Central memory CD8-positive, alpha-beta T cell (primary cell): ENCODE data around the gene GUK1.
A peak's percentile ranks its signal among the peaks of the same experiment; 100 is the strongest.

Experiments
- ATAC-seq: fragments of 150-1000 bp; cut with Tn5 transposase; replicated peaks from 2 replicates; pipeline ENCODE4 v1.10.0; 2022; ENCODE audit warnings: mild to moderate bottlenecking, moderate FRiP score, moderate number of reproducible peaks; ENCODE audit not compliant: poor library complexity, severe bottlenecking; ENCODE audit errors: extremely low read depth
- DNase-seq, 2 donors: peaks; one replicate each; pipeline ENCODE4 v3.0.0; 2021; ENCODE audit warnings: low spot score in 2 of 2
- H3K27ac Mint-ChIP-seq: one replicate; pipeline ENCODE4 v1.8.0; 2022; ENCODE audit warnings: low read depth, mild to moderate bottlenecking, moderate library complexity, mixed read lengths
- H3K27me3 Mint-ChIP-seq: one replicate; pipeline ENCODE4 v1.8.0; 2022; ENCODE audit warnings: mixed read lengths
- H3K36me3 Mint-ChIP-seq: one replicate; pipeline ENCODE4 v1.8.0; 2022; ENCODE audit warnings: mild to moderate bottlenecking, moderate library complexity, mixed read lengths; ENCODE audit not compliant: insufficient read depth
- H3K4me1 Mint-ChIP-seq: one replicate; pipeline ENCODE4 v1.8.0; 2022; ENCODE audit warnings: mixed read lengths
- H3K4me3 Mint-ChIP-seq: one replicate; pipeline ENCODE4 v1.8.0; 2022; ENCODE audit warnings: mild to moderate bottlenecking, moderate library complexity, mixed read lengths
- H3K9me3 Mint-ChIP-seq: one replicate; pipeline ENCODE4 v1.8.0; 2022; ENCODE audit warnings: mixed read lengths

The GUK1 gene

GRCh38 chr1:228098323-228098931 lies 41.7 kb upstream of the GUK1 start:
- Mint-ChIP-seq H3K27ac (peak overlapping the region; percentile 70), H3K4me3 (peak overlapping the region; percentile 6), H3K27me3 (no peaks in the 10 kb centered on the region), H3K9me3 (peaks cover 8% of the 10 kb centered on the region), H3K4me1 (peaks cover 39% of the 10 kb centered on the region), H3K36me3 (peaks cover 64% of the 10 kb centered on the region)
- ATAC-seq (no peak), DNase-seq (no peak)

- Mint-ChIP-seq H3K27me3 (no peaks in the 10 kb centered on the region), H3K36me3 (peaks cover 67% of the 10 kb centered on the region), H3K4me1 (peaks cover 43% of the 10 kb centered on the region), H3K27ac (peak overlapping the region; percentile 51), H3K9me3 (peaks cover 8% of the 10 kb centered on the region), H3K4me3 (no peak overlapping the region)
- DNase-seq: no peak
- no peak for ATAC-seq
These were observed 40.7 kb upstream of the GUK1 start for GRCh38 chr1:228099331-228099732.

- DNase-seq (no peak), ATAC-seq (no peak)
- peak overlapping the region; percentile 96 for H3K27ac Mint-ChIP-seq
- H3K27me3 Mint-ChIP-seq: no peaks in the 10 kb centered on the region
- peak overlapping the region; percentile 90 for H3K4me3 Mint-ChIP-seq
- peaks cover 26% of the 10 kb centered on the region for H3K4me1 Mint-ChIP-seq
- no peaks in the 10 kb centered on the region for H3K9me3 Mint-ChIP-seq
- H3K36me3 Mint-ChIP-seq: peaks cover 64% of the 10 kb centered on the region
These were observed 39.1 kb upstream of the GUK1 start for GRCh38 chr1:228100822-228101613.

GRCh38 chr1:228101614-228101993 lies 38.5 kb upstream of the GUK1 start:
- peaks cover 61% of the 10 kb centered on the region for H3K36me3 Mint-ChIP-seq
- ATAC-seq: no peak
- peak overlapping the region; percentile 96 for H3K27ac Mint-ChIP-seq
- no peak for DNase-seq
- no peaks in the 10 kb centered on the region for H3K27me3 Mint-ChIP-seq
- H3K9me3 Mint-ChIP-seq: no peaks in the 10 kb centered on the region
- peak overlapping the region; percentile 90 for H3K4me3 Mint-ChIP-seq
- H3K4me1 Mint-ChIP-seq: peaks cover 25% of the 10 kb centered on the region

- Mint-ChIP-seq H3K9me3 (no peaks in the 10 kb centered on the region), H3K27ac (peak overlapping the region; percentile 96), H3K27me3 (no peaks in the 10 kb centered on the region), H3K36me3 (peaks cover 60% of the 10 kb centered on the region), H3K4me3 (peak overlapping the region; percentile 90), H3K4me1 (peaks cover 25% of the 10 kb centered on the region)
- peak; percentile 52 for ATAC-seq
- DNase-seq: peak; percentile 40 to 43
These were observed 37.9 kb upstream of the GUK1 start for GRCh38 chr1:228101994-228102790.

GRCh38 chr1:228102791-228103620 lies 37.1 kb upstream of the GUK1 start, which contains the start of gene C1orf35:
TSS of gene C1orf35 (minus strand) at chr1:228103325. CDS start at chr1:228103227, 98 bp downstream.
- Mint-ChIP-seq H3K36me3 (peaks cover 52% of the 10 kb centered on the region), H3K27ac (peak within 1 kb of the TSS; percentile 96), H3K9me3 (no peaks in the 10 kb centered on the region), H3K27me3 (no peaks in the 10 kb centered on the region), H3K4me3 (peak within 1 kb of the TSS; percentile 90), H3K4me1 (peaks cover 25% of the 10 kb centered on the region)
- DNase-seq: peak; percentile 86 to 88
- ATAC-seq: peak; percentile 72

- ATAC-seq (no peak), DNase-seq (no peak)
- Mint-ChIP-seq H3K4me1 (peaks cover 28% of the 10 kb centered on the region), H3K27me3 (no peaks in the 10 kb centered on the region), H3K4me3 (peak overlapping the region; percentile 90), H3K9me3 (no peaks in the 10 kb centered on the region), H3K36me3 (peaks cover 48% of the 10 kb centered on the region), H3K27ac (peak overlapping the region; percentile 29)
These were observed 35.4 kb upstream of the GUK1 start for GRCh38 chr1:228104526-228105269.

- DNase-seq (no peak), ATAC-seq (no peak)
- H3K27ac Mint-ChIP-seq: peak overlapping the region; percentile 29
- peaks cover 42% of the 10 kb centered on the region for H3K36me3 Mint-ChIP-seq
- no peaks in the 10 kb centered on the region for H3K9me3 Mint-ChIP-seq
- no peak overlapping the region for H3K4me3 Mint-ChIP-seq
- no peaks in the 10 kb centered on the region for H3K27me3 Mint-ChIP-seq
- H3K4me1 Mint-ChIP-seq: peaks cover 33% of the 10 kb centered on the region
These were observed 34.6 kb upstream of the GUK1 start for GRCh38 chr1:228105270-228105995.

GRCh38 chr1:228105996-228106799 lies 33.9 kb upstream of the GUK1 start:
- H3K27ac Mint-ChIP-seq: no peak overlapping the region
- ATAC-seq (no peak), DNase-seq (no peak)
- no peaks in the 10 kb centered on the region for H3K27me3 Mint-ChIP-seq
- H3K36me3 Mint-ChIP-seq: peaks cover 36% of the 10 kb centered on the region
- peaks cover 29% of the 10 kb centered on the region for H3K4me1 Mint-ChIP-seq
- H3K9me3 Mint-ChIP-seq: no peaks in the 10 kb centered on the region
- no peak overlapping the region for H3K4me3 Mint-ChIP-seq

- DNase-seq: no peak
- peaks cover 24% of the 10 kb centered on the region for H3K4me1 Mint-ChIP-seq
- H3K27ac Mint-ChIP-seq: no peak overlapping the region
- no peak overlapping the region for H3K4me3 Mint-ChIP-seq
- H3K36me3 Mint-ChIP-seq: peaks cover 32% of the 10 kb centered on the region
- H3K27me3 Mint-ChIP-seq: no peaks in the 10 kb centered on the region
- H3K9me3 Mint-ChIP-seq: no peaks in the 10 kb centered on the region
- ATAC-seq: no peak
These were observed 33.4 kb upstream of the GUK1 start for GRCh38 chr1:228106800-228107054.

GRCh38 chr1:228107636-228108035 lies 32.4 kb upstream of the GUK1 start:
- DNase-seq (no peak), ATAC-seq (no peak)
- no peaks in the 10 kb centered on the region for H3K27me3 Mint-ChIP-seq
- peak overlapping the region; percentile 83 for H3K4me3 Mint-ChIP-seq
- H3K27ac Mint-ChIP-seq: peak overlapping the region; percentile 88
- peaks cover 28% of the 10 kb centered on the region for H3K36me3 Mint-ChIP-seq
- H3K9me3 Mint-ChIP-seq: no peaks in the 10 kb centered on the region
- peaks cover 23% of the 10 kb centered on the region for H3K4me1 Mint-ChIP-seq
